Measurements from ENCODE around the gene TP53TG3B. TPM values are rescaled to one million over a fixed set of nuclear protein-coding genes. Genes with fewer than 3 reads are reported as not detected.
"Not testable (repeated sequence)": the region's sequence is repeated elsewhere in the genome, so short reads cannot be mapped to it uniquely, and the experiment has no call there.

TP53TG3B gene
- not detected for polyA plus RNA-seq

- H3K27me3 Mint-ChIP-seq, H3K9me3 Mint-ChIP-seq, H3K36me3 Mint-ChIP-seq, H3K4me3 Mint-ChIP-seq, H3K4me1 Mint-ChIP-seq, H3K27ac Mint-ChIP-seq: not testable (repeated sequence)
Measured at GRCh38 chr16:33360541-33360940, at the start of gene TP53TG3B. Gene TP53TG3B (plus strand): TSS chr16:33360841. CDS start chr16:33360909, 68 bp downstream.

- not testable (repeated sequence) for H3K36me3 Mint-ChIP-seq, H3K4me3 Mint-ChIP-seq, H3K27me3 Mint-ChIP-seq
Measured at GRCh38 chr16:33336226-33337012, 24.2 kb upstream of the TP53TG3B start.

GRCh38 chr16:33337627-33338542, 22.8 kb upstream of the TP53TG3B start:
- H3K27me3 Mint-ChIP-seq, H3K27ac Mint-ChIP-seq, H3K36me3 Mint-ChIP-seq, H3K4me1 Mint-ChIP-seq, H3K4me3 Mint-ChIP-seq, H3K9me3 Mint-ChIP-seq: not testable (repeated sequence)

More at GRCh38 chr16:33336226-33337012, 24.2 kb upstream of the TP53TG3B start:
- H3K4me1 Mint-ChIP-seq, H3K27ac Mint-ChIP-seq, H3K9me3 Mint-ChIP-seq: not testable (repeated sequence)

GRCh38 chr16:33338543-33338951, 22.1 kb upstream of the TP53TG3B start:
- not testable (repeated sequence) for H3K27me3 Mint-ChIP-seq, H3K9me3 Mint-ChIP-seq, H3K27ac Mint-ChIP-seq, H3K36me3 Mint-ChIP-seq, H3K4me1 Mint-ChIP-seq, H3K4me3 Mint-ChIP-seq

- H3K4me3 Mint-ChIP-seq, H3K27me3 Mint-ChIP-seq, H3K9me3 Mint-ChIP-seq, H3K36me3 Mint-ChIP-seq, H3K4me1 Mint-ChIP-seq, H3K27ac Mint-ChIP-seq: not testable (repeated sequence)
Measured at GRCh38 chr16:33339093-33340061, 21.3 kb upstream of the TP53TG3B start.

Other genes starting within 250 kb of the TP53TG3B start
- gene TP53TG3C, start 166.6 kb upstream of the TP53TG3B start, polyA plus RNA-seq, result not detected
- not detected for gene TP53TG3E, start 56.5 kb upstream of the TP53TG3B start, polyA plus RNA-seq
- gene TP53TG3F, start 98.8 kb downstream of the TP53TG3B start, polyA plus RNA-seq, result not detected

Measured in IgD-negative memory B cell (primary cell).